ENCODE measurements around the gene RPUSD4. TPM values are rescaled to one million over a fixed set of nuclear protein-coding genes. Genes with fewer than 3 reads are reported as not detected.

The RPUSD4 gene
- total and polyA plus RNA-seq, 2 donors (not counting 1 experiment from before 2014, with no cell fraction given) = 24.5 to 50.4 TPM

DNA sequence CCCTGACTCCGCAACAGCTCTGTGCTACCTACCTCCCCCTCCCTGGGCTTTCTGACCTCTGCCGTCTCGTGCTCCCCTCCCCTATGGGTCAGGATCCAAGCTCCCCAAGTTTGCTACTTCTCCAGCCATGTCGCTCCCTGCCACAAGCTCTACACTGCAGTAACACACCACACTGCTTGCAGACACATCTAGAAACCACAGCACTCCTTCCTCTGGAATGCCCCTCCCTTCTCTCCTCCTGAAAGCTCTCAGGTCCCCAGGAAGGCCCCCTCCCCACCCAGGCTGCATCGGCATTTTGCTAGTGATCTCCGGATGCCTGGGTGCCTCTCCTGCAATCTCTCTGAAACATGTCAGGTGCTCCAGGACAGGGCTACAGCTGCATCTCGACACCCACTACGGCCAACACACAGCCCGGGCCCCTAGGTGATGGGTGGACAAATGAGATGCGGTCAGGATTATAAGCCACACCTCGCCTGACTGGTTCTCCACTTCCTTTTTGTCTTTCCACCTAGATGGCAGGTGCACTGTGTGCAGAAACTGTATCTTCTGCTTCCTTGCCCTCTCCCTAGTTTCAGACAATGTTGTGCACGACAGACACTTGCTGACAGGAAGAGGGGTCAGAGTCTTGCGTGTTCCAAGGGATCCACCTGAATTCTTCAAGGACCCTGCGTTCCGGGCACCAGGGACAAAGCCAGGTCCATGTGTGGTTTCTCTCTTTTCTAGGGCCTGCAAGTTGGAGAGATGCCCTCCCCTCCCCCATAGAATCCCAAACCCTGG is 22.9 kb downstream of the RPUSD4 start:
- H3K27me3 ChIP-seq (replicated peaks in 1 of 4; ENCODE audit: control extremely low read depth in 1 of 4, control insufficient read depth in 3 of 4, insufficient read depth in 4 of 4, low read length in 3 of 4) = no peaks in the 10 kb centered on the region
- WGBS (ENCODE audit: insufficient coverage) = 72% methylated on average over 12 of the region's 15 CpGs
- peak; percentile 33 for DNase-seq
- H3K4me2 ChIP-seq (replicated peaks; ENCODE audit: low read depth, low read length, poor library complexity, severe bottlenecking) = peak overlapping the region; percentile 44
- no peaks in the 10 kb centered on the region for H3K79me2 ChIP-seq (ENCODE audit: control insufficient read depth, insufficient read depth, low read length)
- ChIA-PET POLR2A (no interaction called here), CTCF (no interaction called here)
- peak; percentile 53 for ATAC-seq (ENCODE audit: low read depth)
- H3K27ac Mint-ChIP-seq = no peak overlapping the region
- H2AFZ ChIP-seq (ENCODE audit: insufficient read depth, low read depth, low read length, poor library complexity, severe bottlenecking) = no peak overlapping the region
- H3K9ac ChIP-seq (ENCODE audit: low read length) = no peak overlapping the region
- H4K20me1 ChIP-seq (ENCODE audit: control insufficient read depth, insufficient read depth, low read length, poor library complexity, severe bottlenecking) = no peaks in the 10 kb centered on the region
- peaks cover 6 to 16% of the 10 kb centered on the region in 2 donors for H3K4me1 ChIP-seq (ENCODE audit: control insufficient read depth in 2 of 2, insufficient read depth in 2 of 2, low read length in 2 of 2)
- peaks cover 0 to 28% of the 10 kb centered on the region in 2 experiments for H3K36me3 ChIP-seq (replicated peaks in 1 of 2; ENCODE audit: control extremely low read depth in 1 of 2, control insufficient read depth in 1 of 2, extremely low read depth in 1 of 2, insufficient read depth in 2 of 2, low read length in 1 of 2)
- H3K4me1 Mint-ChIP-seq = peaks cover 22% of the 10 kb centered on the region
- H3K9me3 Mint-ChIP-seq (ENCODE audit: insufficient read depth) = no peaks in the 10 kb centered on the region
- H3K4me3 ChIP-seq (ENCODE audit: control extremely low read depth in 1 of 5, extremely low read depth in 1 of 5, insufficient read depth in 1 of 5, low read depth in 2 of 5, low read length in 4 of 5) = no peak overlapping the region
- H3K9me3 ChIP-seq (ENCODE audit: control extremely low read depth in 1 of 3, control insufficient read depth in 2 of 3, insufficient read depth in 1 of 3, low read length in 2 of 3) = no peaks in the 10 kb centered on the region
- no peaks in the 10 kb centered on the region for H3K27me3 Mint-ChIP-seq
- peak overlapping the region; percentile 50 for H3K4me3 Mint-ChIP-seq
- no peak overlapping the region for H3K27ac ChIP-seq (ENCODE audit: low read length in 2 of 2)
- intact Hi-C loops (cut with micrococcal nuclease) = no loop called here
- TF ChIP-seq, protein P1, sequence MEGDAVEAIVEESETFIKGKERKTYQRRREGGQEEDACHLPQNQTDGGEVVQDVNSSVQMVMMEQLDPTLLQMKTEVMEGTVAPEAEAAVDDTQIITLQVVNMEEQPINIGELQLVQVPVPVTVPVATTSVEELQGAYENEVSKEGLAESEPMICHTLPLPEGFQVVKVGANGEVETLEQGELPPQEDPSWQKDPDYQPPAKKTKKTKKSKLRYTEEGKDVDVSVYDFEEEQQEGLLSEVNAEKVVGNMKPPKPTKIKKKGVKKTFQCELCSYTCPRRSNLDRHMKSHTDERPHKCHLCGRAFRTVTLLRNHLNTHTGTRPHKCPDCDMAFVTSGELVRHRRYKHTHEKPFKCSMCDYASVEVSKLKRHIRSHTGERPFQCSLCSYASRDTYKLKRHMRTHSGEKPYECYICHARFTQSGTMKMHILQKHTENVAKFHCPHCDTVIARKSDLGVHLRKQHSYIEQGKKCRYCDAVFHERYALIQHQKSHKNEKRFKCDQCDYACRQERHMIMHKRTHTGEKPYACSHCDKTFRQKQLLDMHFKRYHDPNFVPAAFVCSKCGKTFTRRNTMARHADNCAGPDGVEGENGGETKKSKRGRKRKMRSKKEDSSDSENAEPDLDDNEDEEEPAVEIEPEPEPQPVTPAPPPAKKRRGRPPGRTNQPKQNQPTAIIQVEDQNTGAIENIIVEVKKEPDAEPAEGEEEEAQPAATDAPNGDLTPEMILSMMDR (IDR thresholded peaks at IDR 0.05) = no peak
- TF ChIP-seq EZH2 (IDR thresholded peaks at IDR 0.05; ENCODE audit: borderline replicate concordance, insufficient read depth, low read depth, low read length, poor library complexity, severe bottlenecking) = no peak

DNA sequence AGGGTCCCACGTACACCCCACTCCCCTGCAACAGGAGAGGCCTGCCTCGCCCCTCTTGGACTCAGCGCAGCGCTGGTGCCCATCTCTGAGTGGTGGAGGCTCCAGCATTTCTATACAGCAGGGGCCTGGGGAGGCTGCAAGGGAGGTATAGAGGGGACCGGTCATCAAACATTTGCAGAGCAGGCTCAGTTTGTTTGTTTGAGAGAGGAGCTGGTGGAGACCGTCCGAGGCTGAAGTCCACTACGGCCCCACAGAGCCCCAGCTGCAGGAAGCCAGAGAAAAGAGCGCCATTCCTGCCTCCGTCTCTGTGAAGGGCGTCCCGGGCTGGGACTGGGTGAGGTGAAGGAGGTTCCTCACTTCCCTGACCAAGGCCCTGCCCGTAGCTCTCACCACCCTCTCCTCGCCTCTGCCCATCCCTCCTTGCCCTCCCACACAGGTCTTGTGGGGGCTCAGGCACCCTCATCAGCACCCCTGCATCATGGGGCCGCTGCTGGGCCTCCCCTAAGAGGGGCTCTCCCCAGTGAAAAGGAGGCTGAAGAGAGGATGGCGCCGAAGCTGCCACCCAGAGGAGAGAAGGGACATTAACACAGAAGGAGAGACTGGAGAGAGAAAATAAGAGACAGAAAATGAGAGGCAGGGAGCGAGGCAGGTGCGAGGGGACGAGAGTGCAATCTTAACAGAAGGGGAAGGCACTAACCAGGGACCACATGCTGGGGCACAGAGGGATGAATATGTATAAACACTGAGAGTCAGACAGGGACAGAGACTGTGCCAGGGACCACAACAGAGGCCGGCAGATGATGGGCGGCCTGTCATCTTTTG is 24.5 kb downstream of the RPUSD4 start:
- Mint-ChIP-seq H3K4me3 (no peak overlapping the region), H3K4me1 (peaks cover 22% of the 10 kb centered on the region), H3K9me3 (ENCODE audit: insufficient read depth) (no peaks in the 10 kb centered on the region), H3K27ac (no peak overlapping the region), H3K27me3 (no peaks in the 10 kb centered on the region)
- Histone ChIP-seq H3K4me2 (replicated peaks; ENCODE audit: low read depth, low read length, poor library complexity, severe bottlenecking) (no peak overlapping the region), H3K27me3 (replicated peaks in 1 of 4; ENCODE audit: control extremely low read depth in 1 of 4, control insufficient read depth in 3 of 4, insufficient read depth in 4 of 4, low read length in 3 of 4) (no peaks in the 10 kb centered on the region), H3K36me3 (replicated peaks in 1 of 2; ENCODE audit: control extremely low read depth in 1 of 2, control insufficient read depth in 1 of 2, extremely low read depth in 1 of 2, insufficient read depth in 2 of 2, low read length in 1 of 2) (peaks cover 0 to 15% of the 10 kb centered on the region in 2 experiments), H4K20me1 (ENCODE audit: control insufficient read depth, insufficient read depth, low read length, poor library complexity, severe bottlenecking) (no peaks in the 10 kb centered on the region), H2AFZ (ENCODE audit: insufficient read depth, low read depth, low read length, poor library complexity, severe bottlenecking) (no peak overlapping the region), H3K27ac (ENCODE audit: low read length in 2 of 2) (no peak overlapping the region), H3K4me1 (ENCODE audit: control insufficient read depth in 2 of 2, insufficient read depth in 2 of 2, low read length in 2 of 2) (peaks cover 6 to 16% of the 10 kb centered on the region in 2 donors), H3K9me3 (ENCODE audit: control extremely low read depth in 1 of 3, control insufficient read depth in 2 of 3, insufficient read depth in 1 of 3, low read length in 2 of 3) (no peaks in the 10 kb centered on the region), H3K4me3 (ENCODE audit: control extremely low read depth in 1 of 5, extremely low read depth in 1 of 5, insufficient read depth in 1 of 5, low read depth in 2 of 5, low read length in 4 of 5) (no peak overlapping the region), H3K9ac (ENCODE audit: low read length) (no peak overlapping the region), H3K79me2 (ENCODE audit: control insufficient read depth, insufficient read depth, low read length) (no peaks in the 10 kb centered on the region)
- ATAC-seq (ENCODE audit: low read depth) (no peak), DNase-seq (no peak)
- no peak for TF ChIP-seq EZH2 (IDR thresholded peaks at IDR 0.05; ENCODE audit: borderline replicate concordance, insufficient read depth, low read depth, low read length, poor library complexity, severe bottlenecking)
- TF ChIP-seq, protein P1 (IDR thresholded peaks at IDR 0.05) = no peak
- CTCF ChIA-PET = no interaction called here
- POLR2A ChIA-PET = no interaction called here
- intact Hi-C loops (cut with micrococcal nuclease) = no loop called here
- WGBS (ENCODE audit: insufficient coverage) = 88% methylated on average over 19 of the region's 22 CpGs

Measured in B cell (primary cell).